Measurements from ENCODE around the gene NTM. TPM values are rescaled to one million over a fixed set of nuclear protein-coding genes. Genes with fewer than 3 reads are reported as not detected.

The NTM gene
- total RNA-seq, 1 experiment from 2014 or later = not detected

DNA sequence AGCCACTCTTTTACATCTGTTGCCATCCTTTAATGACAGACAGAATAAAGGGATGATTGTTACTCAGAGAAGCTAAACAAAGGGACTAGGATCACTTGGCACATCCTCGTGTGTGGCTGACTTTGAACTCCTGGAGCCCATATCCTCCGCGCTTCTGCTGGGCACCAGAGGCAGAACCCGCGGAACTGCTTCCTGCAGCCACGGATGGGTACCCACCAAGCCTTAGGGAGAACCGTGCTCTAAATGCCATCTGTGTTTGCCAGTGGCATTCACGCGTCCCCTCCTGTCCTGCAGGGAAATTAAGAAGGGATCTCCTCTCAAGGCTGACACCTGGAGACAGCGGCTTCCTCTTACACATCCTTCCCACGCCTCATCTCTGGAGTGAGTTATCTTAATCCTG is 294.4 kb downstream of the NTM start:
- ChIA-PET POLR2A (no interaction called here), RAD21 (ENCODE audit: low non-redundant PET in 1 of 2, low total read pairs in 2 of 2, uncharacterized antibody in 2 of 2, unreplicated experiment in 2 of 2) (no interaction called here), CTCF (no interaction called here)
- TF ChIP-seq POLR2A (IDR thresholded peaks at IDR 0.05; ENCODE audit: borderline replicate concordance, extremely low read depth, insufficient read depth, insufficient read length) (no peak), POLR2AphosphoS5 (IDR thresholded peaks at IDR 0.05; ENCODE audit: low read depth, low read length) (no peak), FOSL1 (IDR thresholded peaks at IDR 0.05; ENCODE audit: low read depth) (no peak)
- Histone ChIP-seq H3K4me1 (ENCODE audit: control insufficient read depth in 1 of 2, insufficient read depth in 2 of 2, low read length in 2 of 2) (no peaks in the 10 kb centered on the region), H3K4me2 (ENCODE audit: low read length) (no peak overlapping the region), H3K9ac (ENCODE audit: low read length) (no peak overlapping the region), H3K9me3 (ENCODE audit: control insufficient read depth in 1 of 2, insufficient read depth in 1 of 2, low read depth in 1 of 2, low read length in 2 of 2) (no peaks in the 10 kb centered on the region; a peak in 1 of 4 replicates), H3K27me3 (ENCODE audit: insufficient read depth, low read length) (no peaks in the 10 kb centered on the region), H3K79me2 (ENCODE audit: insufficient read depth, low read length) (no peaks in the 10 kb centered on the region), H3K36me3 (ENCODE audit: control insufficient read depth in 1 of 2, insufficient read depth in 2 of 2, low read length in 2 of 2) (no peaks in the 10 kb centered on the region), H3K4me3 (replicated peaks in 1 of 2; ENCODE audit: low read depth in 1 of 2, low read length in 2 of 2) (no peak overlapping the region), H4K20me1 (ENCODE audit: insufficient read depth) (no peaks in the 10 kb centered on the region), H3K27ac (ENCODE audit: low read depth, low read length) (no peak overlapping the region), H2AFZ (ENCODE audit: low read depth, low read length, poor library complexity, severe bottlenecking) (no peak overlapping the region), H3K9me2 (ENCODE audit: insufficient read depth) (no peaks in the 10 kb centered on the region)
- no TSS peak for BruUV-seq (replicated peaks)
- intact Hi-C loops (cut with micrococcal nuclease) = no loop called here
- DNase-seq (ENCODE audit: low read depth, low spot score) (no peak), ATAC-seq (no peak)

DNA sequence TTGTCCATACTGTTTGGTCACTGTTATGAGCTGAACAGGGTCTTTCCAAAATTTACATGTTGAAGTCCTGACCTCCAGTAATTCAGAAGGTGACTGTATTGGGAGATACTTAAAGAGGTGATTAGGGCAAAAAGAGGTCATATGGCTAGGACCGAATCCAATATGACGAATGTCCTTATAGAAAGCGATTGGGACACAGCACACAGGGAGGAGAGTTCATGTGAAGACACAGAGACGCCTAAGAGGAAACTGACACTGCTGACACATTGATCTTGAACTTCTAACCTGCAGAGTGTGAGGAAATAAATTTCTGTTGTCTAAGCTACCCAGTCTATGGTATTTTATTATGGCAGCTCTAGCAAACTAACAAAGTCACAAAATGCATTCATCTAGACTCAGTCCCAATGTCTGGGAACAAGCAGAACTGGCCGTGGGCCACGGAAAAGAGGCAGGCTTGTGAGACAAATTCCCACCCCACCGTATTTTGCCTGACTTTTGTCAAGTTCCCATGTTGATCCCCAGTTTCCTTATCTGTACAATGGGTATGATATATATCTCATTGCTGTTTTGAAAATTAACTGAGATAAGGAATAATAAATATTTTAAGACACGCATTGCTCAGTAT is 295.0 kb downstream of the NTM start:
- intact Hi-C loops (cut with micrococcal nuclease) = no loop called here
- ATAC-seq (no peak), DNase-seq (ENCODE audit: low read depth, low spot score) (no peak)
- Histone ChIP-seq H4K20me1 (ENCODE audit: insufficient read depth) (no peaks in the 10 kb centered on the region), H3K9me3 (ENCODE audit: control insufficient read depth in 1 of 2, insufficient read depth in 1 of 2, low read depth in 1 of 2, low read length in 2 of 2) (no peaks in the 10 kb centered on the region; a peak in 1 of 4 replicates), H3K4me3 (replicated peaks in 1 of 2; ENCODE audit: low read depth in 1 of 2, low read length in 2 of 2) (no peak overlapping the region), H3K79me2 (ENCODE audit: insufficient read depth, low read length) (no peaks in the 10 kb centered on the region), H3K36me3 (ENCODE audit: control insufficient read depth in 1 of 2, insufficient read depth in 2 of 2, low read length in 2 of 2) (no peaks in the 10 kb centered on the region), H3K9me2 (ENCODE audit: insufficient read depth) (no peaks in the 10 kb centered on the region), H2AFZ (ENCODE audit: low read depth, low read length, poor library complexity, severe bottlenecking) (no peak overlapping the region), H3K27ac (ENCODE audit: low read depth, low read length) (no peak overlapping the region), H3K27me3 (ENCODE audit: insufficient read depth, low read length) (no peaks in the 10 kb centered on the region), H3K4me2 (ENCODE audit: low read length) (no peak overlapping the region), H3K9ac (ENCODE audit: low read length) (no peak overlapping the region), H3K4me1 (ENCODE audit: control insufficient read depth in 1 of 2, insufficient read depth in 2 of 2, low read length in 2 of 2) (no peaks in the 10 kb centered on the region)
- TF ChIP-seq ELF1 (IDR thresholded peaks at IDR 0.05; ENCODE audit: borderline replicate concordance, low read depth) (no peak), FOSL1 (IDR thresholded peaks at IDR 0.05; ENCODE audit: low read depth) (no peak), SP1 (IDR thresholded peaks at IDR 0.05; ENCODE audit: low read depth) (no peak), RAD21 (IDR thresholded peaks at IDR 0.05; ENCODE audit: low read depth) (no peak), POLR2AphosphoS5 (IDR thresholded peaks at IDR 0.05; ENCODE audit: low read depth, low read length) (no peak), EZH2phosphoT487 (IDR thresholded peaks at IDR 0.05; ENCODE audit: borderline replicate concordance) (no peak)
- TF ChIP-seq, protein P1, sequence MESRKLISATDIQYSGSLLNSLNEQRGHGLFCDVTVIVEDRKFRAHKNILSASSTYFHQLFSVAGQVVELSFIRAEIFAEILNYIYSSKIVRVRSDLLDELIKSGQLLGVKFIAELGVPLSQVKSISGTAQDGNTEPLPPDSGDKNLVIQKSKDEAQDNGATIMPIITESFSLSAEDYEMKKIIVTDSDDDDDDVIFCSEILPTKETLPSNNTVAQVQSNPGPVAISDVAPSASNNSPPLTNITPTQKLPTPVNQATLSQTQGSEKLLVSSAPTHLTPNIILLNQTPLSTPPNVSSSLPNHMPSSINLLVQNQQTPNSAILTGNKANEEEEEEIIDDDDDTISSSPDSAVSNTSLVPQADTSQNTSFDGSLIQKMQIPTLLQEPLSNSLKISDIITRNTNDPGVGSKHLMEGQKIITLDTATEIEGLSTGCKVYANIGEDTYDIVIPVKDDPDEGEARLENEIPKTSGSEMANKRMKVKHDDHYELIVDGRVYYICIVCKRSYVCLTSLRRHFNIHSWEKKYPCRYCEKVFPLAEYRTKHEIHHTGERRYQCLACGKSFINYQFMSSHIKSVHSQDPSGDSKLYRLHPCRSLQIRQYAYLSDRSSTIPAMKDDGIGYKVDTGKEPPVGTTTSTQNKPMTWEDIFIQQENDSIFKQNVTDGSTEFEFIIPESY (IDR thresholded peaks at IDR 0.05; ENCODE audit: extremely low read depth, insufficient replicate concordance, low read length) = no peak
- TF ChIP-seq, protein P2, sequence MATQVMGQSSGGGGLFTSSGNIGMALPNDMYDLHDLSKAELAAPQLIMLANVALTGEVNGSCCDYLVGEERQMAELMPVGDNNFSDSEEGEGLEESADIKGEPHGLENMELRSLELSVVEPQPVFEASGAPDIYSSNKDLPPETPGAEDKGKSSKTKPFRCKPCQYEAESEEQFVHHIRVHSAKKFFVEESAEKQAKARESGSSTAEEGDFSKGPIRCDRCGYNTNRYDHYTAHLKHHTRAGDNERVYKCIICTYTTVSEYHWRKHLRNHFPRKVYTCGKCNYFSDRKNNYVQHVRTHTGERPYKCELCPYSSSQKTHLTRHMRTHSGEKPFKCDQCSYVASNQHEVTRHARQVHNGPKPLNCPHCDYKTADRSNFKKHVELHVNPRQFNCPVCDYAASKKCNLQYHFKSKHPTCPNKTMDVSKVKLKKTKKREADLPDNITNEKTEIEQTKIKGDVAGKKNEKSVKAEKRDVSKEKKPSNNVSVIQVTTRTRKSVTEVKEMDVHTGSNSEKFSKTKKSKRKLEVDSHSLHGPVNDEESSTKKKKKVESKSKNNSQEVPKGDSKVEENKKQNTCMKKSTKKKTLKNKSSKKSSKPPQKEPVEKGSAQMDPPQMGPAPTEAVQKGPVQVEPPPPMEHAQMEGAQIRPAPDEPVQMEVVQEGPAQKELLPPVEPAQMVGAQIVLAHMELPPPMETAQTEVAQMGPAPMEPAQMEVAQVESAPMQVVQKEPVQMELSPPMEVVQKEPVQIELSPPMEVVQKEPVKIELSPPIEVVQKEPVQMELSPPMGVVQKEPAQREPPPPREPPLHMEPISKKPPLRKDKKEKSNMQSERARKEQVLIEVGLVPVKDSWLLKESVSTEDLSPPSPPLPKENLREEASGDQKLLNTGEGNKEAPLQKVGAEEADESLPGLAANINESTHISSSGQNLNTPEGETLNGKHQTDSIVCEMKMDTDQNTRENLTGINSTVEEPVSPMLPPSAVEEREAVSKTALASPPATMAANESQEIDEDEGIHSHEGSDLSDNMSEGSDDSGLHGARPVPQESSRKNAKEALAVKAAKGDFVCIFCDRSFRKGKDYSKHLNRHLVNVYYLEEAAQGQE (IDR thresholded peaks at IDR 0.05; ENCODE audit: low read depth) = no peak
- TF ChIP-seq, protein P3, sequence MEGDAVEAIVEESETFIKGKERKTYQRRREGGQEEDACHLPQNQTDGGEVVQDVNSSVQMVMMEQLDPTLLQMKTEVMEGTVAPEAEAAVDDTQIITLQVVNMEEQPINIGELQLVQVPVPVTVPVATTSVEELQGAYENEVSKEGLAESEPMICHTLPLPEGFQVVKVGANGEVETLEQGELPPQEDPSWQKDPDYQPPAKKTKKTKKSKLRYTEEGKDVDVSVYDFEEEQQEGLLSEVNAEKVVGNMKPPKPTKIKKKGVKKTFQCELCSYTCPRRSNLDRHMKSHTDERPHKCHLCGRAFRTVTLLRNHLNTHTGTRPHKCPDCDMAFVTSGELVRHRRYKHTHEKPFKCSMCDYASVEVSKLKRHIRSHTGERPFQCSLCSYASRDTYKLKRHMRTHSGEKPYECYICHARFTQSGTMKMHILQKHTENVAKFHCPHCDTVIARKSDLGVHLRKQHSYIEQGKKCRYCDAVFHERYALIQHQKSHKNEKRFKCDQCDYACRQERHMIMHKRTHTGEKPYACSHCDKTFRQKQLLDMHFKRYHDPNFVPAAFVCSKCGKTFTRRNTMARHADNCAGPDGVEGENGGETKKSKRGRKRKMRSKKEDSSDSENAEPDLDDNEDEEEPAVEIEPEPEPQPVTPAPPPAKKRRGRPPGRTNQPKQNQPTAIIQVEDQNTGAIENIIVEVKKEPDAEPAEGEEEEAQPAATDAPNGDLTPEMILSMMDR (IDR thresholded peaks at IDR 0.05 in 2 of 3, conservative IDR thresholded peaks at IDR 0.05 in 1 of 3; ENCODE audit: borderline replicate concordance in 1 of 3, insufficient read depth in 1 of 3, low read depth in 2 of 3, low read length in 2 of 3) = no peak
- CTCF ChIA-PET = no interaction called here
- RAD21 ChIA-PET (ENCODE audit: low non-redundant PET in 1 of 2, low total read pairs in 2 of 2, uncharacterized antibody in 2 of 2, unreplicated experiment in 2 of 2) = no interaction called here
- no TSS peak for BruUV-seq (replicated peaks)
- POLR2A ChIA-PET = no interaction called here

Measured in HCT116 (cell line).